Measurements from ENCODE around the gene IQCN.

Gene IQCN

GRCh38 chr19:18273561-18274218 is 562 bp downstream of the IQCN start:
- Histone ChIP-seq H2AFZ (ENCODE audit: low read depth) (no peak overlapping the region), H3K36me3 (ENCODE audit: insufficient read depth) (no peaks in the 10 kb centered on the region), H3K27me3 (ENCODE audit: insufficient read depth, low read depth) (no peaks in the 10 kb centered on the region), H3K4me1 (ENCODE audit: low read depth, poor library complexity, severe bottlenecking) (peaks cover 3% of the 10 kb centered on the region), H3K27ac (no peak overlapping the region), H3K4me3 (IDR thresholded peaks at IDR 0.05; ENCODE audit: insufficient read depth, low read depth, low read length) (no peak overlapping the region), H3K9ac (no peak overlapping the region), H4K20me1 (ENCODE audit: insufficient read depth) (peaks cover under 1% of the 10 kb centered on the region; the same call in 1 of the 2 replicates), H3K4me2 (no peak overlapping the region), H3K79me2 (ENCODE audit: insufficient read depth, low read depth) (peaks cover 9% of the 10 kb centered on the region)
- no peak for TF ChIP-seq CTCF (conservative IDR thresholded peaks at IDR 0.05; ENCODE audit: low read depth, low read length)

GRCh38 chr19:18271433-18271841 is 2.8 kb downstream of the IQCN start:
- no peak for TF ChIP-seq CTCF (conservative IDR thresholded peaks at IDR 0.05; ENCODE audit: low read depth, low read length)

DNA sequence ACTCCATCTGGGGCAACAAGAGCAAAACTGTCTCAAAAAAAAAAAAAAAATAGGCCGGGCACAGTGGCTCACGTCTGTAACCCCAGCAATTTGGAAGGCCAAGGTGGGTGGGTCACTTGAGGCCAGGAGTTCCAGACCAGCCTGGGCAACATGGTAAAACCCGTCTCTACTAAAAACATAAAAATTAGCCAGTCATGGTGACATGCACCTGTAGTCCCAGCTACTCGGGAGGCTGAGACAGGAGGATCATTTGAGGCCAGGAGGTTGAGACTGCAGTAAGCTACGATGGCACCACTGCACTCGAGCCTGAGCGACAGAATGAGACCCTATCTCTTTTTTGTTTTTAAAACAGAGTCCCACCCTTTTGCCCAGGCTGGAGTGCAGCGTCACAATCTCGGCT is 3.9 kb downstream of the IQCN start:
- H3K9ac ChIP-seq: no peak overlapping the region
- H3K4me1 ChIP-seq (ENCODE audit: low read depth, poor library complexity, severe bottlenecking): no peaks in the 10 kb centered on the region
- no peak overlapping the region for H3K4me2 ChIP-seq
- no peaks in the 10 kb centered on the region for H3K36me3 ChIP-seq (ENCODE audit: insufficient read depth)
- peaks cover 3% of the 10 kb centered on the region; the same call in 1 of the 2 replicates for H3K27me3 ChIP-seq (ENCODE audit: insufficient read depth, low read depth)
- H2AFZ ChIP-seq (ENCODE audit: low read depth): no peak overlapping the region
- H4K20me1 ChIP-seq (ENCODE audit: insufficient read depth): no peaks in the 10 kb centered on the region
- no peak overlapping the region for H3K4me3 ChIP-seq (IDR thresholded peaks at IDR 0.05; ENCODE audit: insufficient read depth, low read depth, low read length)
- H3K79me2 ChIP-seq (ENCODE audit: insufficient read depth, low read depth): no peaks in the 10 kb centered on the region
- H3K27ac ChIP-seq: no peak overlapping the region
- TF ChIP-seq CTCF (conservative IDR thresholded peaks at IDR 0.05; ENCODE audit: low read depth, low read length): no peak

More at GRCh38 chr19:18271433-18271841, 2.8 kb downstream of the IQCN start:
- H3K79me2 ChIP-seq (ENCODE audit: insufficient read depth, low read depth): no peaks in the 10 kb centered on the region
- H4K20me1 ChIP-seq (ENCODE audit: insufficient read depth): no peaks in the 10 kb centered on the region
- no peak overlapping the region for H3K27ac ChIP-seq
- no peak overlapping the region for H3K4me2 ChIP-seq
- no peak overlapping the region for H3K4me3 ChIP-seq (IDR thresholded peaks at IDR 0.05; ENCODE audit: insufficient read depth, low read depth, low read length)
- no peak overlapping the region for H3K9ac ChIP-seq
- H3K4me1 ChIP-seq (ENCODE audit: low read depth, poor library complexity, severe bottlenecking): no peaks in the 10 kb centered on the region
- H3K36me3 ChIP-seq (ENCODE audit: insufficient read depth): no peaks in the 10 kb centered on the region
- H3K27me3 ChIP-seq (ENCODE audit: insufficient read depth, low read depth): no peaks in the 10 kb centered on the region
- H2AFZ ChIP-seq (ENCODE audit: low read depth): no peak overlapping the region

DNA sequence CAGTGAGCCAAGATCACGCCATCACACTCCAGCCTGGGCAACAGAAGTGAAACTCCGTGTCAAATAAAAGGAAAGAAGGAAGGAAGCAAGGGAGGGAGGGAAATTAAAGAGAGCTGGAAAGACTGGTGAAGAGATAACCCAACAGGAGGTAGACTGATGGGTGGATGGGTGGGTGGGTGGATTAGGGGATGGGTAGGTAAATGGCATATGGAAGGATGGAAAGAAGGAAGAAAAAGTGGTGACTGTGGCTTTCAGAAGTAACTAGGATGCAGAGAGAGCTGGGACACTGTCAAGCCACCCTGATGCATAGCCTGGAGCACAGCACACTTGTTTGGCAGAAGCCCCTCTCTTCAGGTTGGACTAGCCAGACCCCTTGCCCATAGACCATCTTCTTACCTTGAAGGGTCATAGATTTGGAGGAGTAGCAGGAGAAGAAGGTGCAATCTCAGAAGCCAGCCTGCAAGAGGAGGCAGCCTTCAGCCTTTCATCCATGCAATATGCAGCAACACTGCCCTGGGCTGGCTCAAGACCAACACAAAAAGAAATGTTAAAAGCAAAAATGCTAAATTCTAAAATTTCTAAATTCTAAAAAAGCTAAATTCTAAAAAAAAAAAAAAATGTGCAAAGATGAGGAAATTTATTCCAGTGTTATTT is 5.1 kb downstream of the IQCN start:
- H3K4me2 ChIP-seq: no peak overlapping the region
- no peak overlapping the region for H3K9ac ChIP-seq
- peaks cover 14% of the 10 kb centered on the region; the same call in 1 of the 2 replicates for H3K27me3 ChIP-seq (ENCODE audit: insufficient read depth, low read depth)
- H3K36me3 ChIP-seq (ENCODE audit: insufficient read depth): no peaks in the 10 kb centered on the region
- no peaks in the 10 kb centered on the region for H3K4me1 ChIP-seq (ENCODE audit: low read depth, poor library complexity, severe bottlenecking)
- H3K4me3 ChIP-seq (IDR thresholded peaks at IDR 0.05; ENCODE audit: insufficient read depth, low read depth, low read length): no peak overlapping the region
- H3K27ac ChIP-seq: no peak overlapping the region
- H3K79me2 ChIP-seq (ENCODE audit: insufficient read depth, low read depth): no peaks in the 10 kb centered on the region
- TF ChIP-seq CTCF (conservative IDR thresholded peaks at IDR 0.05; ENCODE audit: low read depth, low read length): no peak
- no peak overlapping the region for H2AFZ ChIP-seq (ENCODE audit: low read depth)
- H4K20me1 ChIP-seq (ENCODE audit: insufficient read depth): no peaks in the 10 kb centered on the region
